Nephron (organoid): ENCODE measurements around the gene WDFY1.

Source experiments
- H3K27ac Mint-ChIP-seq, 3 experiments: 2 replicates each; pipeline ENCODE4 v1.8.0; 2020; ENCODE audit warnings: mixed read lengths in 3 of 3, mild to moderate bottlenecking in 2 of 3, moderate library complexity in 1 of 3
- H3K27me3 Mint-ChIP-seq: 2 replicates; pipeline ENCODE4 v1.8.0; 2021; ENCODE audit warnings: low read depth, mild to moderate bottlenecking, moderate library complexity, mixed read lengths
- H3K36me3 Mint-ChIP-seq: 2 replicates; pipeline ENCODE4 v1.8.0; 2020; ENCODE audit warnings: low read depth, mixed read lengths
- H3K4me1 Mint-ChIP-seq: 2 replicates; pipeline ENCODE4 v1.8.0; 2020; ENCODE audit warnings: mixed read lengths
- H3K4me3 Mint-ChIP-seq, 3 experiments: 2 replicates each; pipeline ENCODE4 v1.8.0; 2020; ENCODE audit warnings: mild to moderate bottlenecking in 3 of 3, mixed read lengths in 3 of 3, moderate library complexity in 2 of 3
- H3K9me3 Mint-ChIP-seq: 2 replicates; pipeline ENCODE4 v1.8.0; 2020; ENCODE audit warnings: mixed read lengths
- CTCF ChIP-seq, 3 experiments: fragments of 200-600 bp; sonication (generic); IDR thresholded peaks; one replicate each; pipeline ENCODE4 v1.5.0; 2021; ENCODE audit warnings: antibody characterized with exemption in 3 of 3; ENCODE audit not compliant: unreplicated experiment in 3 of 3

WDFY1 gene

GRCh38 chr2:223989206-223989855 lies 44.2 kb upstream of the WDFY1 start:
- H3K27me3 Mint-ChIP-seq: no peaks in the 10 kb centered on the region
- no peak for TF ChIP-seq CTCF (IDR thresholded peaks at IDR 0.05; ENCODE audit: unreplicated experiment in 3 of 3)

GRCh38 chr2:223981241-223981640 lies 36.1 kb upstream of the WDFY1 start:
- no peak for TF ChIP-seq CTCF (IDR thresholded peaks at IDR 0.05; ENCODE audit: unreplicated experiment in 3 of 3)
- H3K9me3 Mint-ChIP-seq: no peaks in the 10 kb centered on the region
- no peaks in the 10 kb centered on the region for H3K4me1 Mint-ChIP-seq
- H3K27me3 Mint-ChIP-seq: no peaks in the 10 kb centered on the region
- no peak overlapping the region for H3K4me3 Mint-ChIP-seq
- peaks cover 19% of the 10 kb centered on the region for H3K36me3 Mint-ChIP-seq
- no peak overlapping the region for H3K27ac Mint-ChIP-seq

More at GRCh38 chr2:223989206-223989855, 44.2 kb upstream of the WDFY1 start:
- H3K27ac Mint-ChIP-seq: no peak overlapping the region
- no peaks in the 10 kb centered on the region for H3K9me3 Mint-ChIP-seq
- peaks cover 20% of the 10 kb centered on the region for H3K36me3 Mint-ChIP-seq
- H3K4me1 Mint-ChIP-seq: peaks cover 6% of the 10 kb centered on the region
- H3K4me3 Mint-ChIP-seq: no peak overlapping the region

- H3K27me3 Mint-ChIP-seq: no peaks in the 10 kb centered on the region
- no peak overlapping the region for H3K27ac Mint-ChIP-seq
- H3K4me3 Mint-ChIP-seq: no peak overlapping the region
- no peak for TF ChIP-seq CTCF (IDR thresholded peaks at IDR 0.05; ENCODE audit: unreplicated experiment in 3 of 3)
- no peaks in the 10 kb centered on the region for H3K9me3 Mint-ChIP-seq
- H3K36me3 Mint-ChIP-seq: peaks cover 16% of the 10 kb centered on the region
- no peaks in the 10 kb centered on the region for H3K4me1 Mint-ChIP-seq
Measured at GRCh38 chr2:223980803-223981202, 35.7 kb upstream of the WDFY1 start.

GRCh38 chr2:223980397-223980735 lies 35.2 kb upstream of the WDFY1 start:
- no peaks in the 10 kb centered on the region for H3K27me3 Mint-ChIP-seq
- no peak overlapping the region for H3K4me3 Mint-ChIP-seq
- H3K27ac Mint-ChIP-seq: no peak overlapping the region
- H3K36me3 Mint-ChIP-seq: peaks cover 14% of the 10 kb centered on the region
- TF ChIP-seq CTCF (IDR thresholded peaks at IDR 0.05; ENCODE audit: unreplicated experiment in 3 of 3): no peak
- no peaks in the 10 kb centered on the region for H3K9me3 Mint-ChIP-seq
- no peaks in the 10 kb centered on the region for H3K4me1 Mint-ChIP-seq

GRCh38 chr2:223979730-223980396 lies 34.7 kb upstream of the WDFY1 start:
- H3K9me3 Mint-ChIP-seq: no peaks in the 10 kb centered on the region
- H3K27me3 Mint-ChIP-seq: no peaks in the 10 kb centered on the region
- TF ChIP-seq CTCF (IDR thresholded peaks at IDR 0.05; ENCODE audit: unreplicated experiment in 3 of 3): no peak
- H3K36me3 Mint-ChIP-seq: peaks cover 14% of the 10 kb centered on the region
- no peak overlapping the region for H3K4me3 Mint-ChIP-seq
- H3K27ac Mint-ChIP-seq: no peak overlapping the region
- H3K4me1 Mint-ChIP-seq: no peaks in the 10 kb centered on the region

GRCh38 chr2:223978451-223978850 lies 33.3 kb upstream of the WDFY1 start:
- Mint-ChIP-seq H3K4me1 (no peaks in the 10 kb centered on the region), H3K4me3 (no peak overlapping the region), H3K27ac (no peak overlapping the region), H3K36me3 (peaks cover 12% of the 10 kb centered on the region), H3K27me3 (no peaks in the 10 kb centered on the region), H3K9me3 (no peaks in the 10 kb centered on the region)
- no peak for TF ChIP-seq CTCF (IDR thresholded peaks at IDR 0.05; ENCODE audit: unreplicated experiment in 3 of 3)
